NCI-H446 (cell line): ENCODE results near the gene CNOT11.

Experiments used
- DNase-seq, 2 experiments: peaks; one replicate each; lab custom pipeline; 2025; lab: John Stamatoyannopoulos, UW

The CNOT11 gene

GRCh38 chr2:101278925-101279324 lies 26.2 kb downstream of the CNOT11 start:
- DNase-seq = no peak

DNA sequence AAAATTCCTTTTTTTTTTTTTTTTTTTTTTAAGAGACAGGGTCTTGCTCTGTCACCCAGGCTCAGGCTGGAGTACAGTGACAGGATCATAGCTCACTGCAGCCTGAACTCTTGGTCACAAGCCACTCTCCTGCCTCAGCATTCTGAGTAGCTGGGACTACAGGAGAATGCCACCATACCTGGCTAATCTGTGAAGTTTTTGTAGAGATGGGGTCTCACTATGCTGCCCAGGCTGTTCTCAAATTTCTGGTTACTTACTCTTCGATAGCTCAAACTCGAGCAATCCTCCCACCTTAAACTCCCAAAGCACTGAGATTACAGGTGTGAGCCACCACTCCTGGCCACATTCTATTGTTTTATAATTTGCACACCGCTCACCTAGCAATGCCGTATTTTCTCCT lies 28.8 kb downstream of the CNOT11 start:
- DNase-seq = no peak

- DNase-seq = no peak
Measured at GRCh38 chr2:101282980-101283379, 30.3 kb downstream of the CNOT11 start.

GRCh38 chr2:101286684-101287083 lies 34.0 kb downstream of the CNOT11 start:
- no peak for DNase-seq

DNA sequence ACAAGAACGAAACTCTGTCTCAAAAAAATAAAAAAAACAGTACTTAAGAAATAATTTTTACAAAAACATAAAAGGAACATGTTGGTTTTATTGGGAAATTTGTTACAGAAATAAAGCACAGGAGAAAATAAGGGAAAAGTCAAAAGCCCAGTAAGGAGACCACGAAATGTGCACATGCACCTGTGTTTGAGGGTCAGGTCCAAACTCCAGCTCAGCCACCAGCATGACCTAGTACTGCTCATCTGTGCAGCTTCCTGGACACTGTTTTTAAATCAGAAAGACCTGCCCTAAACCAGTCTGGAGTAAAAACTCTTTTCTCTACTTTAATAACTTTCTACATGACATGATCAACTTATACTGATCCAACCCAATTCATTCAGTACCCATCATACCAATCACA lies 34.6 kb downstream of the CNOT11 start:
- no peak for DNase-seq

- no peak for DNase-seq
Measured at GRCh38 chr2:101290711-101291110, 38.0 kb downstream of the CNOT11 start.

DNA sequence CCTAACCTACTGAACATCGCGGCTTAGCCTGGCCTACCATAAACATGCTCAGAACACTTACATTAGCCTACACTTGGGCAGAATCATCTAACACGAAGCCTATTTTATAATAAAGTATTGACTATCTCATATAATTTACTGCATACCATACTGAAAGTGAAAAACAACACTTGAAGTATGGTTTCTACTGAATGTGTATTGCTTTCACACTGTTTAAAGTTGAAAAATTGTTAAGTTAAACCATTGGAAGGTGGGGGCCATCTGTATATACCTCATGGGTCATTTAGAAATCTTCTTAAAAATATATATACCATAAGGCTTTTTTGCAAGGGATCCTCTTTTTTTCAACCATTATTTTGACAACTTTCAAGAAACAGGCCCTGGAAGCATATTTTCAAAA lies 39.3 kb downstream of the CNOT11 start:
- DNase-seq = no peak

DNA sequence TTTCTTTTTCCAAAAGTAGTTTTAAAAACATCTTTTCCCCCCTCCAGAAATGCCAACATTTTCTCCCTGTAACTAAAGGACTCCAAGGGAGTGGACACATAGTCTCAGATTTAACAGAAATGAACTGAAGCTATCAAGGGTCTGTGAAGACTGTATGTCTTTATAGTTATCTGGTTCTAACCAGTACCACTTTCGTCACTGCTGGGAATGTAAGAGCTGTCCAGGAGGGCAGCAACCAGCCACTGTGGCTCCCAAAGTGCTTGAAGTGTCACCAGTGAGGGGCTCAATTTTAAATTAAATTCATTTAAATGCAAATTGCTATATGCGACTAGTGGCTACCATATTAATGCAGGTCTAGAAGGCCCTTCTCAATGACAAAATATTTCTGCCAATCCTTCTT lies 40.9 kb downstream of the CNOT11 start:
- DNase-seq = no peak

DNA sequence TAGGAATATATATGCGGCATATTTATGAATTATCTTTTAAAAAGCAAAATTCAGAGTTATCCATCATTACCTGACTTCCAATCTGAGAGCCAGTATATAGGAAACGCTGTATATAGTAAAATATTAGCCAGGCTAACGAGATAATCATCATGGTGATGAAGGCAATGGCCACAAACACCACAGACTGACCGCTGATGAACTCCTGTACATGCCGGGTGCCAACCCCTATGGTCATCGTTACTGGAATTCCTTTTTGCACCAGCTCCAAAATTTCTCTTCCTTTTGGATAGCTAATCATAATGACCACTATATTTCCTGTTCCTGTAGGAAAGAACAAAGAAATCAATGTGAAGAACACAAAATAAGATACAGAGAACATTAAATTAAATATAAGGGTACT lies 42.2 kb downstream of the CNOT11 start:
- no peak for DNase-seq

- DNase-seq = no peak
Measured at GRCh38 chr2:101295895-101296294, 43.2 kb downstream of the CNOT11 start.

- DNase-seq = no peak
Measured at GRCh38 chr2:101296371-101296770, 43.7 kb downstream of the CNOT11 start.

GRCh38 chr2:101297383-101297782 lies 44.7 kb downstream of the CNOT11 start:
- DNase-seq = no peak

GRCh38 chr2:101299604-101300003 lies 46.9 kb downstream of the CNOT11 start:
- no peak for DNase-seq

DNA sequence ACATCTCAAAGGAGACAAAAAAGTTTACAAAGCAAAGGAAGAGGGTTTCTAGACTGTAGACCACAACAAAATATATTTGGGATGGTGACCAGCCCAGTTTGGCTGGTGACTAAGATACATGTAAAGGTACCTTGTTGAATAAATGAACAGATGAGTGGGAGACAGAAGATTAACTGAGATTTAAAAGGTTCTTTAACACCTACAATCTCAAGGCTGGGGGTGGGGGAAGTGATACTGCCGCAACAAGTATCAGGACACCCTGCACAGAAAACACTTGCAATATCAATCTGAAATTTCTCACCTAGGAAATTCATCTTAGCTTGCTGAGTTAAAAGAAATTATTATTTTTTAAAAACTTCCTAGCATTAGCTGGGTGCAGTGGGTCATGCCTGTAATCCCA lies 47.5 kb downstream of the CNOT11 start:
- DNase-seq = no peak

- DNase-seq = no peak
Measured at GRCh38 chr2:101300836-101301235, 48.1 kb downstream of the CNOT11 start.

DNA sequence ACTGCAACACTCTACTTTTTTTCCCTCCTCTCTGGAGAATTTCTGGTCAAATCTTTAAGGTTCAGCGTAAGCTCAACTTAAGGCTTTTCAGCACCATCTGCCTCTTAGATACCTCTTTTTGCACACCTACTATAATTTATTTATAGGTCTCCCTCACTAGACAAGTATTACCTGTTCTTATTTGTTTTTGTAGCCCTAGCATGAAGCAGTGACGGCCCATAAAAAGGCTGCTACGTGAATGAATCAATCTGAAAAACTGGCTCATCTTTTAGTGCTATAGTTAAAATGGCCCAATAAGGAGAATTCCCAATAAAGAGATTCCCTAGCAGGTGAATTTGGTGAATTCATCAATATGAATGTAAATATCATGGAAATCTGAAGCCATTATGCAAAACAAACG lies 49.3 kb downstream of the CNOT11 start:
- no peak for DNase-seq

- DNase-seq = no peak
Measured at GRCh38 chr2:101303688-101304087, 51.0 kb downstream of the CNOT11 start.

DNA sequence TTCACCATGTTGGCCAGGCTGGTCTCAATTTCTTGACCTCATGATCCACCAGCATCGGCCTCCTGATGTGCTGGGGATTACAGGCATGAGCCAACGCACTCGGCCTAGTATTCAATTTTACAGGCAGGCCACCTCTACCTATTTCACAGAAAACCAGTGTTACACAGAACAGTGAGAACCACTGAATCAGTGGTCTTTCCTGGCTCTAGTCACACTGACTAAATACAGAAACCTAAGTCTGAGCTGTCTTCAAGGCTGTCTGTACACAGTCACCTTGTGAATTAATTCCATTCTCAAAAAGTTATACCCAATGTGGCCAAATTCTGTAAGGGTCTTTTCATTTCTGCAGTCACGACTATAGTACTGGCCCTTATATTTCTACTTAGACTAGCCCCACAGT lies 52.3 kb downstream of the CNOT11 start:
- no peak for DNase-seq

DNA sequence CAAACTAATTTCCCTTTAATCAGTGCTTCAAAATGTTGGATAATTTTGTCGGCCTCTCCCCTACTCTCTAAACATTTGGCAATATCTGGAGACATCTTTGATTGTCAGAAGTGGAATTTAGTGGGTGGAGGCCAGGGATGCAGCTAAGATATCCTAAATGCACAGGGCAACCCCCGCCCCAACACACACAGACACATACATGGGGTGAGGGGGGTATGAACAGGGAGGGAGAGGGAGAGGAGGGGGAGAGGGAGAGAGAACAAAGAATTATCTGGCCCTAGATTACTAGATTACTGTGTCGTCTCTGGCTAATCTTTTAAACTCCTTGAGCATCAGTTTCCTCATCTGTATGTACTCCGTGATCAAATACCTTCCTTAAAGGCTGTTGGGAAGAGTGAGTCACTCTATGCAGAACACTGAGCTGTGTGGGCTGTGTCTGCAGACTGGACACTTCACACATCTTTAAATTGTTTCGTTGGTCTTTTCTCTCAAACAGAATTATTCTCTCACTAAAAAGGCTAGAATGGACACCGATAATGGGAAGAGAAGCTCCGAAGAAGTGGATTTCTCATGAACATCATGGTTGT lies 52.9 kb downstream of the CNOT11 start:
- no peak for DNase-seq

DNA sequence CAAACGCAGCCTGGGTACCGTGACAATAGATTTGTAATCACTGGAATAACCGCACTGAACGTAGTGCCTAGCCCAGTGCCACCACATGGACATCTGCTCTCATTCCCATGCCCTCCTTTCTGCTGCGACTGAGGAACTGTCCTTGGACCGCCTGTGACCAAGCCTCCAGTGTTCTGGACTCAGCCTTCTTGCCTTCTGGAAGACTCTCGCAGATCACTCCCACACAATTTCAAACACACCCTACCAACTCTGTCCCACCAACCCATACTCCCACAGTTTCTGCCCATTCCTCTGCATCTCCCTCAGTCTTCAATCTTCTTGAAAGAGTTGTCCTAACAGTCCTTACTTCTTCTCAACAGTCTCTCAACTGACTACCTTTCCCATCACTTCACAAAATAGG lies 53.7 kb downstream of the CNOT11 start:
- DNase-seq = no peak

- no peak for DNase-seq
Measured at GRCh38 chr2:101307503-101307902, 54.8 kb downstream of the CNOT11 start.

DNA sequence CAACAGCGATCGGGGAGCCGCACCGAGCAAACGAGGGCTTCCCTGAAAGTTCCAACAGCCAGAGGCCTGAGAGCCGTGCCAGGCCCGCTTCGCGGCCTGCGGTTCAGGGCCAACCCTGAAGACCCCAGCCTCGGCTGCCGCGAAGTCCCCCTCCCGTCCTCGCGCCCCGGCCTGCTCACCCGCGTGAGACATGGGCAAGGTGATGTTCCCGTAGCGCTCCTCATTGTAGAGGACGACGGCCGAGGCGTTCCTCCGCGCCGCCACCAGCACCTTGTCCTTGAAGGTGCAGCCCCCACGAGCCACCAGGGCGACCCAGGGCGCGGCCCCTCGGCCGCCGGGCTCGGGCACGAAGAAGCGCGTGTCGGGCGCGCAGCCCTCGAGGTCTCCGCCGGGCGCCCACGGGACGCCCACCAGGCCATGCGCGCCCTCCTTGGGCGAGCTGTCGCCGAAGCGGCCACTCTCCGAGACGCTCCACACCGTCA lies 55.3 kb downstream of the CNOT11 start:
- DNase-seq = no peak

DNA sequence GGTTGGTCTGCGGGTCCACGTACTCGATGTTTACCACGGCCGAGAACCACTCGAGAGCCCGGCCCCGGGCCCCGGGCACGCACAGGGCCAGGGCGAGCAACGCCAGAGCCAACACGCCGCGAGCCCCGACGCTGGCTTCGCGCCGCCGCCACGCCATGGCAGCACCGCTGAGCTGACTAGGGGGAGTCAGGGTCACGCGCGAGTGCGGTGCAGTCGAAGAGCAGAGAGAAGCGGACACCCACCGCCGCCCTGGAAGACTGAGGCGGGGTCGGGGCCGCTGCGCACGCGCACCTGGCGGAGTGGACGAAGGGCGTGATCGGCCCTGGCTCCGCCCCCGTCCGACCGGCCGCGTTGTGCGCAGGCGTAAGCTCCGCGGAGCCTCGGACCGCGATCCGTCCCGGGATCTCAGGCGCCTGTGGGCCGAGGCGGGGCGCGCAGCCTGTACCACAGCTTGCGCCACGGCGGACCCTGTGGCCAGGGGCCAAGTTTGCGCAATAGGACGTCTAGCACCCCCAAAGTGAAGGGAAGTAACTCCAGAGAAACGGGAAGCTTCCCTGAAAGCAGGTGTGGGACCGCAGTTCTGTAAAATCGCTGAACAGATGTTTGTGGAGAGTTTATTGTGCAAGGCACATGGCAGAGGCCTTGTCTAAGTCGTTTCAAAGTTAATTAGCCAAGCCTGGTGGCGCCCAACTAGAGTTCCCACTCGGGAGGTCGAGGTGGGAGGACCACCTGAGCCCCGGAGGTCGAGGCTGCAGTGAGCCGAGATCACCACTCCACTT lies 55.9 kb downstream of the CNOT11 start, which contains the start of gene RNF149:
Gene RNF149 (minus strand): TSS at position 270 of the 779 bp plus-strand sequence. CDS start 113 bp downstream, at position 157.
- peak; percentile 78 to 94 for DNase-seq
